ENCODE results near the gene COPS7B. TPM values are rescaled to one million over a fixed set of nuclear protein-coding genes. Genes with fewer than 3 reads are reported as not detected.
"Not testable (repeated sequence)": the region's sequence is repeated elsewhere in the genome, so short reads cannot be mapped to it uniquely, and the experiment has no call there.

COPS7B gene
- polyA plus RNA-seq, 3 donors, result 9.5 to 38.8 (median 11.9) TPM

- H3K36me3 ChIP-seq (replicated peaks in 1 of 2; ENCODE audit: control insufficient read depth in 1 of 2, insufficient read depth in 2 of 2, low read length in 2 of 2); H4K20me1 ChIP-seq (ENCODE audit: insufficient read depth, low read length); H3K4me3 Mint-ChIP-seq; H3K9me3 ChIP-seq (replicated peaks in 1 of 2; ENCODE audit: control insufficient read depth in 1 of 2, insufficient read depth in 1 of 2, low read length in 2 of 2); H3K27me3 Mint-ChIP-seq (ENCODE audit: low read depth in 3 of 3); H3K4me3 ChIP-seq (replicated peaks in 1 of 3; ENCODE audit: low read depth in 2 of 3, low read length in 3 of 3); H3K36me3 Mint-ChIP-seq; H3K4me2 ChIP-seq (replicated peaks; ENCODE audit: extremely low read depth, low read length, poor library complexity, severe bottlenecking); H3K9me3 Mint-ChIP-seq; H3K27ac Mint-ChIP-seq; H3K9ac ChIP-seq (ENCODE audit: insufficient read depth, low read length, poor library complexity, severe bottlenecking); H3K27me3 ChIP-seq (ENCODE audit: control insufficient read depth in 2 of 2, insufficient read depth in 2 of 2, low read length in 2 of 2); H3K4me1 Mint-ChIP-seq; intact Hi-C loops (cut with micrococcal nuclease); H3K4me1 ChIP-seq (ENCODE audit: control insufficient read depth in 1 of 2, insufficient read depth in 2 of 2, low read length in 2 of 2); H2AFZ ChIP-seq (ENCODE audit: insufficient read depth, low read depth, low read length, poor library complexity, severe bottlenecking); H3K79me2 ChIP-seq (ENCODE audit: insufficient read depth, low read length); DNase-seq; H3K27ac ChIP-seq (ENCODE audit: low read depth in 1 of 2, low read length in 2 of 2): not testable (repeated sequence)
- 97% methylated on average over 9 of the region's 10 CpGs for WGBS (ENCODE audit: insufficient coverage)
These were observed 37.2 kb upstream of the COPS7B start for GRCh38 chr2:231749016-231749415.

DNA sequence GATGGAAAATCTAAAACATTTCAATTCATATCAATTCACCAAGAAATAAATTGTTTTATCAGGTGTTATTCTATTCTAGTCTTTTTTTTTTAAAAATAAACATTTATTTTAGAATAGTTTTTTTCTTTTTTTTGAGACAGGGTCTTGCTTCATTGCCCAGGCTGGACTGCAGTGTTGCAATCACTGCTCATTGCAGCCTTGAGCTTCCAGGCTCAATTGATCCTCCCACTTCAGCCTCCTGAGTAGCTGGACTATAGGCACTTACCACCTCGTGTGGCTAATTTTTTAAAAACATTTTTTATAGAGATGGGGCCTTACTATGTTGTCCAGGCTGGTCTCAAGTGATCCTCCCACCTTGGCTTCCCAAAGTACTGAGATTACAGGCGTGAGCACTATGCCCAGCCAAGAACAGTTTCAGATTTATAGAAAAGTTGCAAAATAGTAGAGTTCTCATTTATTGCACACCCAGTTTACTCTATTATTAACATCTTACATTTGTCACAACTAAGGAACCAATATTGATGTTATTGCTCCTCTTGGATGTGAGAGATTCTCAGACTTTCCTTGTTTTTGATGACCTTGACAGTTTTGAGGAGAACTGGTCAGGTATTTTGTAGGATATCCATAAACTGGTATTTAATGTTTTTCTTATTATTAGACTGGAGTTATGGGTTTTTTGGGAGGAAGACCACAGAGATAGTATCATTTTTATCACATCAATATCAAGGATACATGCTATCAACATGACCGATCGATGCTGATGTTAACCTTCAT lies 35.0 kb upstream of the COPS7B start:
- H3K4me1 Mint-ChIP-seq, result no peaks in the 10 kb centered on the region
- DNase-seq, result no peak
- no peaks in the 10 kb centered on the region for H4K20me1 ChIP-seq (ENCODE audit: insufficient read depth, low read length)
- no peak overlapping the region for H2AFZ ChIP-seq (ENCODE audit: insufficient read depth, low read depth, low read length, poor library complexity, severe bottlenecking)
- no peaks in the 10 kb centered on the region for H3K36me3 ChIP-seq (replicated peaks in 1 of 2; ENCODE audit: control insufficient read depth in 1 of 2, insufficient read depth in 2 of 2, low read length in 2 of 2)
- no peaks in the 10 kb centered on the region for H3K27me3 ChIP-seq (ENCODE audit: control insufficient read depth in 2 of 2, insufficient read depth in 2 of 2, low read length in 2 of 2)
- no peaks in the 10 kb centered on the region for H3K36me3 Mint-ChIP-seq
- H3K4me2 ChIP-seq (replicated peaks; ENCODE audit: extremely low read depth, low read length, poor library complexity, severe bottlenecking), result no peak overlapping the region
- TF ChIP-seq, protein P1, sequence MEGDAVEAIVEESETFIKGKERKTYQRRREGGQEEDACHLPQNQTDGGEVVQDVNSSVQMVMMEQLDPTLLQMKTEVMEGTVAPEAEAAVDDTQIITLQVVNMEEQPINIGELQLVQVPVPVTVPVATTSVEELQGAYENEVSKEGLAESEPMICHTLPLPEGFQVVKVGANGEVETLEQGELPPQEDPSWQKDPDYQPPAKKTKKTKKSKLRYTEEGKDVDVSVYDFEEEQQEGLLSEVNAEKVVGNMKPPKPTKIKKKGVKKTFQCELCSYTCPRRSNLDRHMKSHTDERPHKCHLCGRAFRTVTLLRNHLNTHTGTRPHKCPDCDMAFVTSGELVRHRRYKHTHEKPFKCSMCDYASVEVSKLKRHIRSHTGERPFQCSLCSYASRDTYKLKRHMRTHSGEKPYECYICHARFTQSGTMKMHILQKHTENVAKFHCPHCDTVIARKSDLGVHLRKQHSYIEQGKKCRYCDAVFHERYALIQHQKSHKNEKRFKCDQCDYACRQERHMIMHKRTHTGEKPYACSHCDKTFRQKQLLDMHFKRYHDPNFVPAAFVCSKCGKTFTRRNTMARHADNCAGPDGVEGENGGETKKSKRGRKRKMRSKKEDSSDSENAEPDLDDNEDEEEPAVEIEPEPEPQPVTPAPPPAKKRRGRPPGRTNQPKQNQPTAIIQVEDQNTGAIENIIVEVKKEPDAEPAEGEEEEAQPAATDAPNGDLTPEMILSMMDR (IDR thresholded peaks at IDR 0.05), result no peak
- H3K9me3 ChIP-seq (replicated peaks in 1 of 2; ENCODE audit: control insufficient read depth in 1 of 2, insufficient read depth in 1 of 2, low read length in 2 of 2), result no peaks in the 10 kb centered on the region
- no CpG with 5 or more reads among the region's 4 CpGs for WGBS (ENCODE audit: insufficient coverage)
- no peak overlapping the region for H3K4me3 ChIP-seq (replicated peaks in 1 of 3; ENCODE audit: low read depth in 2 of 3, low read length in 3 of 3)
- no peaks in the 10 kb centered on the region for H3K79me2 ChIP-seq (ENCODE audit: insufficient read depth, low read length)
- H3K27ac Mint-ChIP-seq, result no peak overlapping the region
- peaks cover 0 to 2% (median 0%) of the 10 kb centered on the region in 7 donors for H3K9me3 Mint-ChIP-seq
- H3K27me3 Mint-ChIP-seq (ENCODE audit: low read depth in 3 of 3), result peaks cover 0 to 3% (median 0%) of the 10 kb centered on the region in 3 donors
- no peak overlapping the region for H3K4me3 Mint-ChIP-seq
- intact Hi-C loops (cut with micrococcal nuclease), result no loop called here
- no peak overlapping the region for H3K27ac ChIP-seq (ENCODE audit: low read depth in 1 of 2, low read length in 2 of 2)
- H3K4me1 ChIP-seq (ENCODE audit: control insufficient read depth in 1 of 2, insufficient read depth in 2 of 2, low read length in 2 of 2), result no peaks in the 10 kb centered on the region
- no peak overlapping the region for H3K9ac ChIP-seq (ENCODE audit: insufficient read depth, low read length, poor library complexity, severe bottlenecking)

Data from CD14-positive monocyte (primary cell).